K562 (cell line): Measurements from ENCODE around the gene DRC3. TPM values are rescaled to one million over a fixed set of nuclear protein-coding genes. Genes with fewer than 3 reads are reported as not detected.

Experiments
- BCL6 ChIP-seq: fragments of 250-450 bp; sonication (Bioruptor Pico); IDR thresholded peaks from 2 replicates; pipeline ENCODE4 v1.4.0; 2020
- CEBPZ ChIP-seq: fragments of 150-350 bp; IDR thresholded peaks from 2 replicates; pipeline ENCODE4 v1.6.1; 2014; ENCODE audit warnings: low read depth, mild to moderate bottlenecking, low read length, borderline replicate concordance
- CHAMP1 ChIP-seq: fragments of 450-650 bp; IDR thresholded peaks from 2 replicates; pipeline ENCODE4 v1.6.1; 2016; ENCODE audit warnings: mild to moderate bottlenecking
- ETS1 ChIP-seq: conservative IDR thresholded peaks from 2 replicates; pipeline ENCODE4 v1.6.1; 2011; ENCODE audit warnings: low read depth, mild to moderate bottlenecking, low read length; ENCODE audit not compliant: control insufficient read depth
- NCOA1 ChIP-seq: fragments of 450-650 bp; IDR thresholded peaks from 2 replicates; pipeline ENCODE4 v1.6.1; 2016; ENCODE audit warnings: low read depth
- NCOA2 ChIP-seq, 2 experiments: fragments of 450-650 bp; IDR thresholded peaks; 2 replicates each; pipeline ENCODE4 v1.6.1; 2018; ENCODE audit warnings: mild to moderate bottlenecking in 2 of 2, moderate library complexity in 1 of 2; ENCODE audit not compliant: partially characterized antibody in 2 of 2
- PRDM10 ChIP-seq: fragments of 450-650 bp; IDR thresholded peaks from 2 replicates; pipeline ENCODE4 v1.6.1; 2018; ENCODE audit not compliant: partially characterized antibody
- SUPT5H ChIP-seq: fragments of 450-650 bp; IDR thresholded peaks from 2 replicates; pipeline ENCODE4 v1.6.1; 2016
- TBP ChIP-seq: optimal IDR thresholded peaks from 2 replicates; pipeline ENCODE3; 2011; ENCODE audit warnings: low read depth, low read length, improper control_type of control experiment
- TCF15 ChIP-seq: fragments of 250-450 bp; sonication (Bioruptor Pico); IDR thresholded peaks from 2 replicates; pipeline ENCODE4 v1.8.0; 2022; ENCODE audit warnings: moderate library complexity, mild to moderate bottlenecking, inconsistent platforms
- THRB ChIP-seq: fragments of 450-650 bp; formaldehyde crosslinking; conservative IDR thresholded peaks from 2 replicates; pipeline ENCODE4 v1.4.0; 2022; ENCODE audit warnings: mild to moderate bottlenecking, missing genetic modification characterization
- ZNF282 ChIP-seq: sonication (generic); formaldehyde crosslinking; IDR thresholded peaks from 2 replicates; pipeline ENCODE4 v1.8.1; 2023; ENCODE audit warnings: missing genetic modification reagents
- polyA plus RNA-seq, 8 experiments: library from polyadenylated mRNA; depleted of rRNA in 4 of 8; stranded (reverse) in 5 of 8; unstranded in 3 of 8; fragments of >200 nt; fragmentation: Nextera tagmentation in 2 of 8; fragmentation: Illumina TruSeq in 1 of 8; extraction: Ambion mirVana in 2 of 8; extraction: Trizol in 1 of 8; gene quantifications; 2 replicates each; pipeline versions ENCODE4 v1.2.1 to v1.2.3, GENCODE V29; 2011 to 2014; ENCODE audit warnings: inconsistent platforms in 1 of 8, missing spikeins in 1 of 8
- total RNA-seq, 7 experiments: library from RNA; depleted of rRNA in 6 of 7; stranded (reverse); fragments of >200 nt in 6 of 7; fragmentation: Illumina TruSeq in 2 of 7; extraction: Trizol in 2 of 7; gene quantifications; 2 replicates each; pipeline versions ENCODE4 v1.2.1 to v1.2.3, GENCODE V29; 2011 to 2021; ENCODE audit warnings: low replicate concordance in 1 of 7

Gene DRC3
- total and polyA plus RNA-seq, 9 of the 15 experiments (the other 6 are each of a cell fraction or from before 2014, with no cell fraction given) = 0.10 to 0.84 (median 0.30) TPM; not detected in 3

GRCh38 chr17:17972126-17972951, at the start of gene DRC3, which contains the start of gene TOM1L2 (continued):
- no peak for TF ChIP-seq NCOA2 (IDR thresholded peaks at IDR 0.05; ENCODE audit: partially characterized antibody in 2 of 2)
- TF ChIP-seq ETS1 = peak; percentile 55; the same call in 1 of the 2 replicates
- TF ChIP-seq PRDM10 = no peak
- TF ChIP-seq CEBPZ = peak; percentile 99
- TF ChIP-seq TCF15 (CRISPR knock-in tag) = no peak
- no peak for TF ChIP-seq TBP
- TF ChIP-seq BCL6 (CRISPR knock-in tag) = no peak
- TF ChIP-seq NCOA1 = no peak
- TF ChIP-seq ZNF282 (CRISPR knock-in tag) = no peak
- no peak for TF ChIP-seq THRB (CRISPR knock-in tag)
- TF ChIP-seq CHAMP1 = no peak
- peak; percentile 33; the same call in 1 of the 2 replicates for TF ChIP-seq SUPT5H
